ENCODE measurements around the gene USP34. TPM values are rescaled to one million over a fixed set of nuclear protein-coding genes. Genes with fewer than 3 reads are reported as not detected.

USP34 gene
- total RNA-seq, 1 donor from 2014 or later, result 157 TPM

DNA sequence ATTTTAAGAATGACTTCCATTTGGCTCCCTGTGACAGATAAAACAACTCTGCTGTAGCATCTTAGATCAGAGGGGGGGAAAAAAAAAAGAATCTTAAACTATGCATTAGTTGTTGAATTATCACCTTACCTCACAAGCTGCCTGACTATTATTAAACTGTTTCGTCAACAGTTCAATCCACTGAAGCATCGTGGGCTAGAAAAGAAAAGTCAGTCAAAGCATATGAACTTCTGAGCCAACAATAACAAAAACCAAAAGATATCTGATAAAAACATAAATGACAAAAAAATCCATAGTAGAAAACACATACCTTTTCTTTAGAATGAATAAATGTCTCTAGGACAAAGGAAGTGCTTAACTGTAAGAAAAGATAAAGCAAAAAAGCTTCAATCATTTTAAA lies 235.2 kb downstream of the USP34 start:
- Mint-ChIP-seq H3K9me3 (peaks cover 5% of the 10 kb centered on the region), H3K36me3 (peaks cover 38% of the 10 kb centered on the region), H3K4me3 (no peak overlapping the region), H3K27ac (peak overlapping the region; percentile 14), H3K27me3 (ENCODE audit: low read depth) (no peaks in the 10 kb centered on the region), H3K4me1 (peaks cover 5% of the 10 kb centered on the region)
- TF ChIP-seq, protein P1, sequence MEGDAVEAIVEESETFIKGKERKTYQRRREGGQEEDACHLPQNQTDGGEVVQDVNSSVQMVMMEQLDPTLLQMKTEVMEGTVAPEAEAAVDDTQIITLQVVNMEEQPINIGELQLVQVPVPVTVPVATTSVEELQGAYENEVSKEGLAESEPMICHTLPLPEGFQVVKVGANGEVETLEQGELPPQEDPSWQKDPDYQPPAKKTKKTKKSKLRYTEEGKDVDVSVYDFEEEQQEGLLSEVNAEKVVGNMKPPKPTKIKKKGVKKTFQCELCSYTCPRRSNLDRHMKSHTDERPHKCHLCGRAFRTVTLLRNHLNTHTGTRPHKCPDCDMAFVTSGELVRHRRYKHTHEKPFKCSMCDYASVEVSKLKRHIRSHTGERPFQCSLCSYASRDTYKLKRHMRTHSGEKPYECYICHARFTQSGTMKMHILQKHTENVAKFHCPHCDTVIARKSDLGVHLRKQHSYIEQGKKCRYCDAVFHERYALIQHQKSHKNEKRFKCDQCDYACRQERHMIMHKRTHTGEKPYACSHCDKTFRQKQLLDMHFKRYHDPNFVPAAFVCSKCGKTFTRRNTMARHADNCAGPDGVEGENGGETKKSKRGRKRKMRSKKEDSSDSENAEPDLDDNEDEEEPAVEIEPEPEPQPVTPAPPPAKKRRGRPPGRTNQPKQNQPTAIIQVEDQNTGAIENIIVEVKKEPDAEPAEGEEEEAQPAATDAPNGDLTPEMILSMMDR (IDR thresholded peaks at IDR 0.05; ENCODE audit: unreplicated experiment), result no peak
- DNase-seq (ENCODE audit: low spot score in 2 of 2, unreplicated experiment in 2 of 2), result no peak

DNA sequence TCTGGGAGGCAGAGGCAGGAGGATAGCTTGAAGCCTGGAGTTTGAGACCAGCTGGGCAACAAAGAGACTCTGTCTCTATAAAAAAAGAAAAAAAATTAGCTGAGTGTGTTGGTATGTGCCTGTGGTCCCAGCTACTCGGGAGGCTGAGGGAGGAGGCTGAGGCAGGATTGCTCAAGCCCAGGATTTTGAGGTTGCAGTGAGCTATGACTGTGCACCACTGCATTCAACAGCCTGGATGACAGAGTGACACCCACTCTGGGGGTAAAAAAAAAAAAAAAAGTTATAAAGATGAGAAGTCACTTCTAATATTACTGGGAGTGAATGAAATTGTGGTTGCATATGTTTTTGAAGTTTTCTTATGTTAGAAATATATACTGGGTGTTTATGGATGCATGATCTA lies 237.3 kb downstream of the USP34 start:
- H3K4me1 Mint-ChIP-seq, result peaks cover 3% of the 10 kb centered on the region
- H3K9me3 Mint-ChIP-seq, result peaks cover 5% of the 10 kb centered on the region
- H3K27ac Mint-ChIP-seq, result no peak overlapping the region
- TF ChIP-seq, protein P1 (IDR thresholded peaks at IDR 0.05; ENCODE audit: unreplicated experiment), result no peak
- no peaks in the 10 kb centered on the region for H3K27me3 Mint-ChIP-seq (ENCODE audit: low read depth)
- peaks cover 45% of the 10 kb centered on the region for H3K36me3 Mint-ChIP-seq
- no peak overlapping the region for H3K4me3 Mint-ChIP-seq
- DNase-seq (ENCODE audit: low spot score in 2 of 2, unreplicated experiment in 2 of 2), result no peak

DNA sequence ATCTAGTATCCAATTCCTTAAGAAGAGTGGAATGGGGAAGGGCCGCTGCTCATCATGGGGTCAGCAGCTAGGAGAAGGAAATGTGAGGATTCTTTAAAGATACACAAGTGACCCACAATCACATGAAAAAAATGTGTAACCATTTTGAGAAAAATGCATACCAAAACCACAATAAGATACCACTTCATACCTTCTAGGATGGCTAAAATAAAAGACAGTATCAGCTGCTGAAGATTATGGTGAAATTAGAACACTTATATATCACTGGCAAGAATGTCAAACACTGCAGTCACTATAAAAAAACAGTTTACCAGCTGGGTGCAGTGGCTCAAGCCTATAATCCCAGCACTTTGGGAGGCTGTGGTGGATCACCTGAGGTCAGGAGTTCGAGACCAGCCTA lies 241.0 kb downstream of the USP34 start:
- TF ChIP-seq, protein P1 (IDR thresholded peaks at IDR 0.05; ENCODE audit: unreplicated experiment), result no peak
- H3K36me3 Mint-ChIP-seq, result peaks cover 57% of the 10 kb centered on the region
- peaks cover 5% of the 10 kb centered on the region for H3K9me3 Mint-ChIP-seq
- no peak overlapping the region for H3K4me3 Mint-ChIP-seq
- DNase-seq (ENCODE audit: low spot score in 2 of 2, unreplicated experiment in 2 of 2), result no peak
- H3K4me1 Mint-ChIP-seq, result no peaks in the 10 kb centered on the region
- no peaks in the 10 kb centered on the region for H3K27me3 Mint-ChIP-seq (ENCODE audit: low read depth)
- no peak overlapping the region for H3K27ac Mint-ChIP-seq

DNA sequence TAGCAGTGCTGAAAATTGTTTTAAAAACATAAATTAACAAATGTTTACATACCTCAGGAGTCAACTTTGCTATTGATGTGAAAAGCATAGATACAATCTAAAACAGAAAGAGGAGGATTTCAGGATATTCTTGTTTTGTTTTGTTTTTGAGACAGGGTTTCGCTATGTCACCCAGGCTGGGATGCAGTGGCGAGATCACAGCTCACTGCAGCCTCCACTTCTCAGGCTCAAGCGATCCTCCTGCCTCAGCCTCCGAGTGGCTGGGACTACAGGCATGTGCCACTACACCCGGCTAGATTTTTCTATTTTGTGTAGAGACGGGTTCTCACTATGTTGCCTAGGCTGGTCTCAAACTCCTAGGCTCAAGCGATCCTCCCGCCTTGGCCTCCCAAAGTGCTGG lies 248.3 kb downstream of the USP34 start:
- no peak overlapping the region for H3K27ac Mint-ChIP-seq
- no peaks in the 10 kb centered on the region for H3K9me3 Mint-ChIP-seq
- no peaks in the 10 kb centered on the region for H3K27me3 Mint-ChIP-seq (ENCODE audit: low read depth)
- peaks cover 46% of the 10 kb centered on the region for H3K36me3 Mint-ChIP-seq
- TF ChIP-seq, protein P1 (IDR thresholded peaks at IDR 0.05; ENCODE audit: unreplicated experiment), result no peak
- H3K4me1 Mint-ChIP-seq, result no peaks in the 10 kb centered on the region
- H3K4me3 Mint-ChIP-seq, result no peak overlapping the region
- DNase-seq (ENCODE audit: low spot score in 2 of 2, unreplicated experiment in 2 of 2), result no peak

DNA sequence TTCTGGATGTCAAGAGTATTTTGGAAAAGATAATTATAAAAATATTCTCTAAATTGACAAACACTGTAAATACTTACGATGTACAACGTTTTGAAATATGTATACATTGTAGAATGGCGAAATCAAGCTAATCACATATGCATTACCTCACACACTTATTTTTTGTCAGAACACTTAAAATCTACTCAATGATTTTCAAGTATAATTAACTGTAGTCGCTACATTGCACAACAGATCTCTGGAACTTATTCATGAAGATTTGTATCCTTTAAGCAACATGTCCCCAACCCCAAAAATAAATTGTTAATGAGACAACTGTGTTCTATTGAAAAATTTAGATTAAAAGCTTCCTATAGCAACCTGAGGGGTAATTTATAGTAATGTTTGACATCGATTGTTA lies 249.1 kb downstream of the USP34 start:
- H3K9me3 Mint-ChIP-seq, result no peaks in the 10 kb centered on the region
- no peak for DNase-seq (ENCODE audit: low spot score in 2 of 2, unreplicated experiment in 2 of 2)
- peaks cover 44% of the 10 kb centered on the region for H3K36me3 Mint-ChIP-seq
- H3K27me3 Mint-ChIP-seq (ENCODE audit: low read depth), result no peaks in the 10 kb centered on the region
- TF ChIP-seq, protein P1 (IDR thresholded peaks at IDR 0.05; ENCODE audit: unreplicated experiment), result no peak
- no peak overlapping the region for H3K27ac Mint-ChIP-seq
- no peaks in the 10 kb centered on the region for H3K4me1 Mint-ChIP-seq
- no peak overlapping the region for H3K4me3 Mint-ChIP-seq

DNA sequence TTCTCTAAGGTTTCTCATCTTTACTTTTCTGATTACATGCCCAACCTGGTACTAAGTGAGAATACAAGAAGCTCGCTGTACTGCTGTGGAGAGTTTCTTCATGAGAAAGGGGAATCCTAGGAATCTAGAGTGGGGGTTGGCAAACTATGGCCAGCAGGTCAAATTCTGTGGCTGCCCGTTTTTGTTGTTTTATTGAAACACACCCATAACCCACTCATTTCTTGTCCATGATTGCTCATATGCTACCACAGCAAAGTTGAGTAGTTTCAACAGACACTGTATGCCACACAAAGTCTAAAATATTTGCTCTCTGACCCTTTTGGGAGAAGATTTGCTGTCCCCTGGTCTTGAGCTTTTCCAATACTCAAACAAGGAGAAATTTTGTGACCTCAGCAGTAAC lies 250.1 kb downstream of the USP34 start:
- no peak for DNase-seq (ENCODE audit: low spot score in 2 of 2, unreplicated experiment in 2 of 2)
- H3K4me3 Mint-ChIP-seq, result no peak overlapping the region
- H3K36me3 Mint-ChIP-seq, result peaks cover 40% of the 10 kb centered on the region
- no peaks in the 10 kb centered on the region for H3K9me3 Mint-ChIP-seq
- no peaks in the 10 kb centered on the region for H3K4me1 Mint-ChIP-seq
- H3K27me3 Mint-ChIP-seq (ENCODE audit: low read depth), result no peaks in the 10 kb centered on the region
- TF ChIP-seq, protein P1 (IDR thresholded peaks at IDR 0.05; ENCODE audit: unreplicated experiment), result no peak
- no peak overlapping the region for H3K27ac Mint-ChIP-seq
